Stimulated activated CD8-positive, alpha-beta memory T cell treated with anti-CD3 and anti-CD28 coated beads, Interleukin-4, amount 100 ng/mL, for 1 hour (primary cell): ENCODE results near the gene KLHL29.

Experiments used
- DNase-seq, 2 donors: peaks; one replicate each; pipeline ENCODE4 v3.0.0-alpha.2; 2020; ENCODE audit warnings: low read depth in 2 of 2, low spot score in 1 of 2

KLHL29 gene

DNA sequence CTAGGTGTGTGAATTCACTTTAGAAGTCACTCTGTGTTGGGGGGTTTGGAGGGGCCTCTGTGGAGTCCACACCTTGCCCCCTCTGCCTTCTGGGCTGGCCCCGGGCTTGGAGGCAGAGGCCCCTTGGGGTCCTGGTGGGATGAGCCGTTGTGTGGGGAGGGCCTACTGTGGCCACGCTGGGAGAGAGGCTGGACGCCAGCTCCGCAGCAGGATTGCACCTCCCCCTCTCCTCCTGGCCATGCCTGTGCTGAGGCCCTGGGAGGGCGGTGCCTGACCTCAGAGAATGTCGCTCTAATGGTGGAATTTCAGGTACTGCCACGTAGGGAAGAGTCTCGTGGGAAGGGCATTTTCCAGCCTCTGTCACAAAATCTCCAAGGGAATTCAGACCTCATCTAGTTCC, 304.9 kb downstream of the KLHL29 start:
- DNase-seq: no peak

DNA sequence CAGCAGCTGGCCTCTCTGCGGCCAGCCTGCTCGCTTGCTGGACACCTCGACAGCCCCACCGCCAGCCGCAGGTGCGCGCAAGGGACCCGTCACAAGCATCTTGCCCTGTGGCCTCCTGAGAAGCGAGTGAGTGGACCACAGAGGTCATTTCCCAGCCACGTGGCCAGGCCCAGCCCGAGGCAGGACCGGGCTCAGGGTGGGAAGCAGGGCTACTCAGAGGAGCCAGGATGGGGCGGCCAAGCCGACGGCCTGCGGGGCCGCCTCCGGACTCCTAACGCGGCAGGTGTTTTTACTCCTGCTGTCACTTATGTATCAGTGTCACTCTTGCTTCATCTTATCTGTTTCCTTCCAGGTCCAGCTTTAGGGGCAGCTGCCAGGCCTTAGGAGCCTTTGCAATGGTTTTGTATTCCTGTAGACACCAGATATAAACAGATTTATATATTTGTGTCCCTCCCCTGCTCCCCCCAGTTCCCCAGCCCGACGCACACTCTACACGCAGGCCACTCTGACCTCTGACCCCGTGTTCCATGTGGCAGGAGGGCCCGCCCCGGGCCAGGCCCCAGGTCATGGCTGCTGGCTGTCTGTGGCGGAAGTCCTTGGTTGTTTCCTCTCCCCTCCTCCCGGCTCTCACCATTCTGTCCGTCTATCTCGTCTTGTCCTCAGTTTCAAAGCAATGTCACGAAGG, 305.6 kb downstream of the KLHL29 start:
- no peak for DNase-seq

- DNase-seq: no peak
These were observed 306.1 kb downstream of the KLHL29 start for GRCh38 chr2:23691106-23691470.

GRCh38 chr2:23691565-23691964, 306.6 kb downstream of the KLHL29 start:
- no peak for DNase-seq

DNA sequence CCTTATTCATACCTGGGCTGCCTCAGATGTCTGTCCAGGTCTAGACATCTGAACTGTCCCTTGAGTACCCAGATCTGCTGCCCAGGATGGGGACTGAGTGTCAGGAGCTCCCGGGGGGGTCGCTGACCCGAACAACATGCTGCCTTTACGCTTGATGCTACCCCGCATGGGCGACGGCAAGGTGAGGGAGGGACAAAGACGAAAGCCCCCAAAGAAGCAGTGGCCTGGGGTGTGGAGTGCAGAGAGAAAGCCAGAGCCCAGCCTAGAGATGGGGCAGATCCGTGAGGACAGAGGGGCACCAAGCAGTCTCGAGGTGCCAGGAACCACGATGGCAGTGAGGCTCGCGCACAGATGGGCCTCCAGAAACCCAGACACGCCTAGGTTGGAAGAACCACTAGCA, 307.3 kb downstream of the KLHL29 start:
- DNase-seq: no peak

- no peak for DNase-seq
These were observed 308.0 kb downstream of the KLHL29 start for GRCh38 chr2:23692851-23693605.

GRCh38 chr2:23693606-23693951, 308.6 kb downstream of the KLHL29 start:
- no peak for DNase-seq

- no peak for DNase-seq
These were observed 309.4 kb downstream of the KLHL29 start for GRCh38 chr2:23694058-23695045.

DNA sequence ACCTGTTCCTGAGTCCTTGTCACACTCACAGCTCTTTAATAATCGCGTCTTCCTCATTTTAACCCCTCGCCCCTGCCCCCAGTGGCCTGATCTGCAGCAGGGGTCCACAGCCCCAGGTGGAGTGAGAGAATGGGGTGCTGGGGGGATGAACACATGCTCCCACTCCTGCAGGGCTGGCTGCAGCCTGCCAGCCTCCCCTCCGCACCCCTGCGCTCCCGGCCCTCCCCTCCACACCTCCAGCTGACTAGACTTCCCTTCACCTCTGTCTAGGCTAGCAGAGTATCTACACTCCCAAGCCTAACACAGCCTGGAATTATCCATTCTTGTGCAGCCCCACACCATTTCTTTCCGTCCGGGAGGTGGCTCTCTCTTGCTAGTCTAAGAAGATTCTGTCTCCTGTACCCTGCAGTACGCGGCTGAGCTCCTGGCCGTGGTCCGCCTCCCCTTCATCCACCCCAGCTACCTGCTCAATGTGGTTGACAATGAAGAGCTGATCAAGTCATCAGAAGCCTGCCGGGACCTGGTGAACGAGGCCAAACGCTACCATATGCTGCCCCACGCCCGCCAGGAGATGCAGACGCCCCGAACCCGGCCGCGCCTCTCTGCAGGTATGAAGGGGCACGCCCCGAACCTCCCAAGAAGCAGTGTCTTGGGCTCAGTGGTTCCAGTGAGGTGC, 310.4 kb downstream of the KLHL29 start:
- DNase-seq: no peak

- no peak for DNase-seq
These were observed 311.1 kb downstream of the KLHL29 start for GRCh38 chr2:23695890-23696751.

GRCh38 chr2:23696752-23697045, 311.7 kb downstream of the KLHL29 start:
- no peak for DNase-seq

GRCh38 chr2:23697256-23698075, 312.5 kb downstream of the KLHL29 start:
- no peak for DNase-seq

GRCh38 chr2:23698116-23698693, 313.2 kb downstream of the KLHL29 start:
- DNase-seq: no peak

- no peak for DNase-seq
These were observed 314.0 kb downstream of the KLHL29 start for GRCh38 chr2:23698721-23699579.

DNA sequence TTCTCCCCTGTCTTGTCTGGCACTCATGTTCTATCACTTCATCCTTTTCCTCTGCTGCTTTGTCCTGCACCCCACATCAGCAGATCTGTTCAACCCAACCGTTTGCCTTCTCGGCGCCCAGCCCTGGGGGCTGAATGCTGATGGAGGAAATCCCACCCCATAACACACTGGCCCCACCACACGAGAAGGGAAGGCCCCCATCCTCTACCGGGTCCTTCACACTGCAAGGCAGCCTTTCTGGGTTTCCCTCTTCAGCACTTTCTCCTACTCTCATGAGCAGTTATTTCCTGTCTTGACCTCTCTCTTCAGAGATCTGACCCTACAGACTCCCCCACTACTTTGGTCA, 314.6 kb downstream of the KLHL29 start:
- DNase-seq: no peak

DNA sequence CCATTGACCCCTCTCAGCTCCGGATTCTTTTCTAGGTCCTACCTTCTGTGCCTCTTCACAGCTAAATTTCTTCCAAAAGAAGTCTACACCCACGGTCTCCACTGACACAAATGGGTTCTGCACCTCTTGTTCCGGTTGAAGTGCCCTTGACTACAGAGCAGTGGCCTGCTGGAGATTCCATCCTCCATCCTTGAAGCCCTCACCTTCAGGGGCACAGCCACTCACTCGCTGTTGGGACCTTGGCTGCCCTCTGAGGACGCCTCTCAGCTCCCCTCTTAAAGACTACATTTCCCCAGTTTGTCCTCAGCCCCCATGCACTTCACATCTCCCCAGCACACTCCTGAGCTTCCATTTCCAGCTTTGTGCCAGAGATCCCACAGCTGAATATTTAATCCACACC, 315.6 kb downstream of the KLHL29 start:
- DNase-seq: no peak

- DNase-seq: no peak
These were observed 318.1 kb downstream of the KLHL29 start for GRCh38 chr2:23703037-23703582.
